Measurements from ENCODE around the gene FUT6.
A peak's percentile ranks its signal among the peaks of the same experiment; 100 is the strongest.

The FUT6 gene

GRCh38 chr19:5828661-5829566 is 10.6 kb downstream of the FUT6 start:
- no peak for DNase-seq

- DNase-seq: peak in 49 of 51 donors; percentile 5 to 79 (median 58)
These were observed 11.4 kb downstream of the FUT6 start for GRCh38 chr19:5827891-5828660.

GRCh38 chr19:5827342-5827890 is 12.1 kb downstream of the FUT6 start:
- peak in 1 of 51 donors; percentile 9 for DNase-seq

- DNase-seq: peak in 1 of 51 donors; percentile 12
These were observed 12.8 kb downstream of the FUT6 start for GRCh38 chr19:5826531-5827341.

- peak in 8 of 51 donors; percentile 6 to 59 (median 8) for DNase-seq
These were observed 14.3 kb downstream of the FUT6 start for GRCh38 chr19:5825178-5825577.

- no peak for DNase-seq
These were observed 14.8 kb downstream of the FUT6 start for GRCh38 chr19:5824751-5825150.

GRCh38 chr19:5823579-5824281 is 15.8 kb downstream of the FUT6 start:
- no peak for DNase-seq

GRCh38 chr19:5822181-5822844 is 17.2 kb downstream of the FUT6 start:
- no peak for DNase-seq

- no peak for DNase-seq
These were observed 17.9 kb downstream of the FUT6 start for GRCh38 chr19:5821521-5822180.

GRCh38 chr19:5820785-5821184 is 18.7 kb downstream of the FUT6 start:
- DNase-seq: no peak

GRCh38 chr19:5818594-5818993 is 20.9 kb downstream of the FUT6 start:
- DNase-seq: no peak

GRCh38 chr19:5817218-5817617 is 22.3 kb downstream of the FUT6 start:
- DNase-seq: no peak

GRCh38 chr19:5814852-5815246 is 24.7 kb downstream of the FUT6 start:
- no peak for DNase-seq

GRCh38 chr19:5814123-5814851 is 25.2 kb downstream of the FUT6 start:
- no peak for DNase-seq

- no peak for DNase-seq
These were observed 28.4 kb downstream of the FUT6 start for GRCh38 chr19:5811117-5811516.

GRCh38 chr19:5809469-5809868 is 30.0 kb downstream of the FUT6 start:
- DNase-seq: no peak

- DNase-seq: no peak
These were observed 30.4 kb downstream of the FUT6 start for GRCh38 chr19:5809053-5809452.

- no peak for DNase-seq
These were observed 31.2 kb downstream of the FUT6 start for GRCh38 chr19:5808120-5808816.
